DND-41 (cell line): ENCODE results near the gene REC114.
"Not testable (repeated sequence)": the region's sequence is repeated elsewhere in the genome, so short reads cannot be mapped to it uniquely, and the experiment has no call there.

Experiments used
- ATAC-seq: fragments of 200-7000 bp; cut with Tn5 transposase; 3 replicates; pipeline ENCODE4 v1.9.1; 2021; ENCODE audit warnings: low read depth; ENCODE audit not compliant: insufficient read depth
- DNase-seq: peaks from one replicate; pipeline ENCODE4 v3.0.0-alpha.2; 2020
- H2AFZ ChIP-seq: 2 replicates; pipeline ENCODE4 v1.6.0; 2012; ENCODE audit warnings: low read depth, low read length
- H3K27ac ChIP-seq: 2 replicates; pipeline ENCODE4 v1.5.1; 2012; ENCODE audit warnings: low read length, inconsistent platforms
- H3K27me3 ChIP-seq: fragments of 200-600 bp; sonication (generic); 2 replicates; pipeline ENCODE4 v1.6.0; 2012; ENCODE audit warnings: low read length, mild to moderate bottlenecking, inconsistent platforms; ENCODE audit not compliant: insufficient read depth, poor library complexity
- H3K36me3 ChIP-seq: 2 replicates; pipeline ENCODE4 v1.5.1; 2012; ENCODE audit warnings: low read length, inconsistent platforms; ENCODE audit not compliant: insufficient read depth
- H3K4me1 ChIP-seq: 2 replicates; pipeline ENCODE4 v1.5.1; 2012; ENCODE audit warnings: mild to moderate bottlenecking, low read length; ENCODE audit not compliant: insufficient read depth
- H3K4me2 ChIP-seq: 2 replicates; pipeline ENCODE4 v1.6.0; 2012; ENCODE audit warnings: mild to moderate bottlenecking, moderate library complexity, low read length, inconsistent platforms; ENCODE audit not compliant: insufficient read depth
- H3K4me3 ChIP-seq, 2 experiments: fragments of 200-600 bp in 1 of 2; shearing (Covaris generic) in 1 of 2; 2 replicates each; pipeline ENCODE4 v1.5.1; 2012 to 2016; ENCODE audit warnings: inconsistent platforms in 2 of 2, low read length in 2 of 2, mild to moderate bottlenecking in 2 of 2, low read depth in 1 of 2, moderate library complexity in 1 of 2
- H3K79me2 ChIP-seq: 2 replicates; pipeline ENCODE4 v1.6.0; 2012; ENCODE audit warnings: low read length, inconsistent platforms; ENCODE audit not compliant: insufficient read depth
- H3K9ac ChIP-seq: 2 replicates; pipeline ENCODE4 v1.6.0; 2012; ENCODE audit warnings: low read depth, mild to moderate bottlenecking, inconsistent platforms, low read length, moderate library complexity
- H3K9me3 ChIP-seq: 2 replicates; pipeline ENCODE4 v1.5.1; 2012; ENCODE audit warnings: low read length, moderate library complexity, mild to moderate bottlenecking, inconsistent platforms; ENCODE audit not compliant: insufficient read depth, severe bottlenecking
- H4K20me1 ChIP-seq: 2 replicates; pipeline ENCODE4 v1.6.0; 2012; ENCODE audit warnings: low read length; ENCODE audit not compliant: insufficient read depth
- EZH2 ChIP-seq: IDR thresholded peaks from 3 replicates; pipeline ENCODE4 v1.6.1; 2012; ENCODE audit warnings: borderline replicate concordance, low read depth, mild to moderate bottlenecking, moderate library complexity, low read length, inconsistent platforms; ENCODE audit not compliant: severe bottlenecking
- TF ChIP-seq, protein P1 (sequence below): IDR thresholded peaks from 2 replicates; pipeline ENCODE4 v1.5.1; 2012; ENCODE audit warnings: borderline replicate concordance, low read length, moderate library complexity, mild to moderate bottlenecking; ENCODE audit not compliant: poor library complexity, severe bottlenecking; ENCODE audit errors: extremely low read depth

Gene REC114

DNA sequence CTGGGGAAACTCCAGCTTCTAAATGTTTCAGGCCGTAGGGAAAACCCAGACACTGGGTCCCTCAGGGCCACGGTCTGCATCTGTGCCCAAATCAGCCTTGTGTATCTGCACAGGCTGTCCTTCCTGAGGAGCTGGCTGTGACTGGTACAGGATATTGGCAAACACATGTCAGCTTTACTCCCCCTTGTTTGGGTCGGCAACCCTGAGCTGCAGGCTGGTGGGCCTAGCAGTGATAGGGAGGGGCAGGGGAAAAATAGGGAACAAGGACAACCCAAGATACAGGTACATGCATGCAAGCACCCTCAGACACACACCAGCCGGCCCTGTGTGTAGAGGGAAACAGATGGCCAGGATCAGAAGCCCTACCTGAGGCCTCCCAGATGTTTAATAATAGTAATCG, 45.5 kb upstream of the REC114 start:
- H3K27ac ChIP-seq: no peak overlapping the region
- H4K20me1 ChIP-seq: no peaks in the 10 kb centered on the region
- no peaks in the 10 kb centered on the region for H3K79me2 ChIP-seq
- DNase-seq (no peak), ATAC-seq (no peak)
- H3K9me3 ChIP-seq: no peaks in the 10 kb centered on the region
- H2AFZ ChIP-seq: no peak overlapping the region
- H3K4me2 ChIP-seq: no peak overlapping the region
- H3K4me1 ChIP-seq: no peaks in the 10 kb centered on the region
- no peak overlapping the region for H3K9ac ChIP-seq
- TF ChIP-seq, protein P1, sequence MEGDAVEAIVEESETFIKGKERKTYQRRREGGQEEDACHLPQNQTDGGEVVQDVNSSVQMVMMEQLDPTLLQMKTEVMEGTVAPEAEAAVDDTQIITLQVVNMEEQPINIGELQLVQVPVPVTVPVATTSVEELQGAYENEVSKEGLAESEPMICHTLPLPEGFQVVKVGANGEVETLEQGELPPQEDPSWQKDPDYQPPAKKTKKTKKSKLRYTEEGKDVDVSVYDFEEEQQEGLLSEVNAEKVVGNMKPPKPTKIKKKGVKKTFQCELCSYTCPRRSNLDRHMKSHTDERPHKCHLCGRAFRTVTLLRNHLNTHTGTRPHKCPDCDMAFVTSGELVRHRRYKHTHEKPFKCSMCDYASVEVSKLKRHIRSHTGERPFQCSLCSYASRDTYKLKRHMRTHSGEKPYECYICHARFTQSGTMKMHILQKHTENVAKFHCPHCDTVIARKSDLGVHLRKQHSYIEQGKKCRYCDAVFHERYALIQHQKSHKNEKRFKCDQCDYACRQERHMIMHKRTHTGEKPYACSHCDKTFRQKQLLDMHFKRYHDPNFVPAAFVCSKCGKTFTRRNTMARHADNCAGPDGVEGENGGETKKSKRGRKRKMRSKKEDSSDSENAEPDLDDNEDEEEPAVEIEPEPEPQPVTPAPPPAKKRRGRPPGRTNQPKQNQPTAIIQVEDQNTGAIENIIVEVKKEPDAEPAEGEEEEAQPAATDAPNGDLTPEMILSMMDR: no peak
- no peak for TF ChIP-seq EZH2
- no peak overlapping the region for H3K4me3 ChIP-seq
- H3K27me3 ChIP-seq: no peaks in the 10 kb centered on the region
- no peaks in the 10 kb centered on the region for H3K36me3 ChIP-seq

GRCh38 chr15:73398861-73399260, 44.1 kb upstream of the REC114 start:
- Histone ChIP-seq H3K4me3 (no peak overlapping the region), H2AFZ (no peak overlapping the region), H4K20me1 (no peaks in the 10 kb centered on the region), H3K27ac (no peak overlapping the region), H3K27me3 (no peaks in the 10 kb centered on the region), H3K36me3 (no peaks in the 10 kb centered on the region), H3K9ac (no peak overlapping the region), H3K4me2 (no peak overlapping the region), H3K9me3 (no peaks in the 10 kb centered on the region), H3K4me1 (no peaks in the 10 kb centered on the region), H3K79me2 (no peaks in the 10 kb centered on the region)
- DNase-seq (no peak), ATAC-seq (no peak)
- TF ChIP-seq, protein P1: no peak
- no peak for TF ChIP-seq EZH2

DNA sequence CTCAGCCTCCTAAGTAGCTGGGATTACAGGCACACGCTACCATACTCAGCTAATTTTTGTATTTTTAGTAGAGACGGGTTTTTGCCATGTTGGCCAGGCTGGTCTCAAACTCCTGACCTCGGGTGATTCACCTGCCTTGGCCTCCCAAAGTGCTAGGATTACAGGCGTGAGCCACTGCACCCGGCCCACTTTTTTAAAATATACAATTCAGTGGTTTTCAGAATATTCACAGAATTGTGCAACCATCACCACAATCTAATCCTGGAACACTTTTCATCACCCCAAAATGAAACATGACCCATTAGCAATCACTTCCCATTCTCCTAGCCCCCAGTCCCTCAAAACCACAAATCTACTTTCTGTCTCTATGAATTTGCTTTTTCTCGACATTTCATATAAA, 42.7 kb upstream of the REC114 start:
- not testable (repeated sequence) for ATAC-seq, H3K4me3 ChIP-seq, H3K79me2 ChIP-seq, H3K27me3 ChIP-seq, H3K9me3 ChIP-seq, H3K36me3 ChIP-seq, H4K20me1 ChIP-seq, DNase-seq, H3K4me2 ChIP-seq, H3K9ac ChIP-seq, H3K4me1 ChIP-seq, H3K27ac ChIP-seq, H2AFZ ChIP-seq

- H3K27ac ChIP-seq: no peak overlapping the region
- no peaks in the 10 kb centered on the region for H4K20me1 ChIP-seq
- TF ChIP-seq EZH2: no peak
- no peak overlapping the region for H3K9ac ChIP-seq
- H2AFZ ChIP-seq: no peak overlapping the region
- no peaks in the 10 kb centered on the region for H3K9me3 ChIP-seq
- H3K79me2 ChIP-seq: no peaks in the 10 kb centered on the region
- H3K36me3 ChIP-seq: no peaks in the 10 kb centered on the region
- DNase-seq (no peak), ATAC-seq (no peak)
- no peaks in the 10 kb centered on the region for H3K27me3 ChIP-seq
- no peak overlapping the region for H3K4me2 ChIP-seq
- no peak overlapping the region for H3K4me3 ChIP-seq
- no peaks in the 10 kb centered on the region for H3K4me1 ChIP-seq
These were observed 39.8 kb upstream of the REC114 start for GRCh38 chr15:73403171-73403570.

GRCh38 chr15:73414876-73415275, 28.1 kb upstream of the REC114 start:
- no peaks in the 10 kb centered on the region for H3K4me1 ChIP-seq

More at GRCh38 chr15:73414876-73415275, 28.1 kb upstream of the REC114 start:
- Histone ChIP-seq H3K9ac (no peak overlapping the region), H3K27me3 (no peaks in the 10 kb centered on the region), H3K4me2 (no peak overlapping the region), H2AFZ (no peak overlapping the region), H3K79me2 (no peaks in the 10 kb centered on the region), H4K20me1 (no peaks in the 10 kb centered on the region), H3K9me3 (no peaks in the 10 kb centered on the region), H3K27ac (no peak overlapping the region), H3K4me3 (no peak overlapping the region), H3K36me3 (no peaks in the 10 kb centered on the region)
- DNase-seq: no peak
- TF ChIP-seq, protein P1: no peak
- TF ChIP-seq EZH2: no peak
- no peak for ATAC-seq
